ENCODE results near the gene COX10.
"Not testable (repeated sequence)": the region's sequence is repeated elsewhere in the genome, so short reads cannot be mapped to it uniquely, and the experiment has no call there.

The COX10 gene

DNA sequence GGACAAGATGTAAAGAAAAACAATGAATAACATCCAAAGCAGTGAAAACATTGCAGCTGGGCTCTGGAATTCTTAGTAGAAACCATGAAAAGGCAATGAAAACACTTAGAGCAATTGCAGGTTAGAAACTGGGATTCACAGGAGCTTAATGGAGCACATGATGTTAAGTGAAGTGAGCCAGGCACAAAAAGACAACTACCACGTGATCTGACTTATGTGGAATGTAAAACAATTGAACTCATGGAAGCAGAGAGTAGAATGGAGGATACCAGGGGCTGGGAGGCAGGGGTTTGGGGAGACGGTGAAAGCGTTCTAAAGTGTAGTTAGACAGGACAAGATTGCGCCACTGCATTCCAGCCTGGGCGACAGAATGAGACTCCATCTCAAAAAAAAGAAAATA, 170.0 kb downstream of the COX10 start:
- in situ Hi-C loops (cut with MboI; ENCODE audit: low sequenced_read_pairs): not testable (repeated sequence)

DNA sequence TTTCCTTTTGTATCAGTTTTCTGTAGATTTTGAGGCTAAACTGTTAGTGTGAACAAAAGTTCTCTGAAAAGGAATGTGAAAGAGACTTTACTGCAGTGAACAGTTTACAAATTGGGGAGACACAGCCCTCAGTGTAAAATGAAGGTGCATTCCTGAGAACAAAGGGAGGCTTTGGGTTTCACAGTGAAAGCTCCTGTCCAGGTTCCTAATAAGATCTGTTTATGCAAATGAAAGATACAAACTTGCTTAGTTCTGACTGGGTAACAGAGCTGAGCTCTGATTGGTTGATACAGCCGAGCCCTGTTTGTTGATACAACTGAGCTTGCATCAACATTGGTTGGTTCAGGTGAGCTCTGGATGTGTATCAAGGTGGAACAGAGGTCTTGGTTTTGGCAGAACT, 175.7 kb downstream of the COX10 start:
- in situ Hi-C loops (cut with MboI; ENCODE audit: low sequenced_read_pairs): no loop called here

DNA sequence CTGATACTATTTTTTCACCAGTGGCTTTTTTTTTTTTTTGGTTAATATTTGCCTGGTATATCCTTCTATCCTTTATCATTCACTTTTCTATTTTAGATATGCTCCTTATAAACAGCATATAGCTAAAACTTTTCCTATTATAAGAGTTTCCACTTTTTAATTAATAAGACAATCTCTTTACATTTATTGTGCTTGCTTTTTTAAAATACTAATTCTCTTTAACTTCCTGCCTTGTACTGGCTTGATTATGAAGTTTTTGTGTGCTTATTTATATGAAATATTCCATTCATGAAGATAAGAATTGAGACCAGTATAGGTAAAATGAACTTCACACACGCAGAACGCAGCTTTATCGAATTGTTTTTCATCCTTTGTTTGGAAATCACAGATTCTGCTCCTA, 176.3 kb downstream of the COX10 start:
- in situ Hi-C loops (cut with MboI; ENCODE audit: low sequenced_read_pairs): no loop called here

Data from HL-60/S4 (cell line).